Measurements from ENCODE around the gene FANCC.

FANCC gene

DNA sequence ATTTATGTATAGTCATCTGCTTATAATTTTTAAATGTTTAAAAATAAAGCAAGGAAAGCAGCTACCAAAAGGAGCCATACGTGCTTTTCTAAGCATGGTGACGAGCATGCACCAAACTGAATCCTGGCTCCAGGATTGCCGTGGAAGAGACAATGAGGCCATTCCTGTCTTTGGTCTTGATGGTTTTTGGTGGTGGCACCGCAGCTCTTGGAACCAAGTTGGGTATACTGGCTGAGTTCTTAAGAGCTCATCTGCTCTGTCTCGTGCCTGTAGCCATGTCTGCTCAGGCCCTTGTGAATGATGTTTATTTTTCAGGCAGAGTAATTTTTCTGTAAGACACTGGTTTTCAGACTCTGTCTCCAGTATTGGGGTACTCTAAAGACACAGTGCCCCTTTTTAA is 246.1 kb downstream of the FANCC start:
- H3K4me3 ChIP-seq (ENCODE audit: low read depth, low read length), result no peak overlapping the region
- TF ChIP-seq, protein P1, sequence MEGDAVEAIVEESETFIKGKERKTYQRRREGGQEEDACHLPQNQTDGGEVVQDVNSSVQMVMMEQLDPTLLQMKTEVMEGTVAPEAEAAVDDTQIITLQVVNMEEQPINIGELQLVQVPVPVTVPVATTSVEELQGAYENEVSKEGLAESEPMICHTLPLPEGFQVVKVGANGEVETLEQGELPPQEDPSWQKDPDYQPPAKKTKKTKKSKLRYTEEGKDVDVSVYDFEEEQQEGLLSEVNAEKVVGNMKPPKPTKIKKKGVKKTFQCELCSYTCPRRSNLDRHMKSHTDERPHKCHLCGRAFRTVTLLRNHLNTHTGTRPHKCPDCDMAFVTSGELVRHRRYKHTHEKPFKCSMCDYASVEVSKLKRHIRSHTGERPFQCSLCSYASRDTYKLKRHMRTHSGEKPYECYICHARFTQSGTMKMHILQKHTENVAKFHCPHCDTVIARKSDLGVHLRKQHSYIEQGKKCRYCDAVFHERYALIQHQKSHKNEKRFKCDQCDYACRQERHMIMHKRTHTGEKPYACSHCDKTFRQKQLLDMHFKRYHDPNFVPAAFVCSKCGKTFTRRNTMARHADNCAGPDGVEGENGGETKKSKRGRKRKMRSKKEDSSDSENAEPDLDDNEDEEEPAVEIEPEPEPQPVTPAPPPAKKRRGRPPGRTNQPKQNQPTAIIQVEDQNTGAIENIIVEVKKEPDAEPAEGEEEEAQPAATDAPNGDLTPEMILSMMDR (IDR thresholded peaks at IDR 0.05; ENCODE audit: low read depth, low read length), result no peak

DNA sequence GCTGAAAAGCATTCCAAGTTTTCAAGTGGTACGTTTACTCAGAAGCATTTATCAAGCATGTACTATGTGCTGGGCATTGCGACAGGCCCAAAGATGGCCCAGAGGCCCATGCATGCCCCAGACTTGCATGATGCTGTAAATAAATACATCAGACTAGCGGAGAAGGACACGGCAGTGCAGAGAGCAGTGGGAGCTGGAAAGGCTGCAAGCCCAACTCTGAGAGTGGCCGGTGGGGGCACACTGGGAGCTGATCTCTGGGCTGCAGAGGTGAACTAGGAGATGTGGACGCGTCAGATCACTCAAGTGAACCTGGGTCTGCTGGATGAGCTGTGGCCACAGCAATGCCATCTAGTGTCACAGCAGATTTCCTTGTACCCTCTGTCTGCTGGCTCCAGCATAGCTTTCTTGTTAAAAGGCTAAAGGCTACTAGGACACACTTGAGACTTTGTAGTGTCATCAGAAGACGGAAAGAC is 246.9 kb downstream of the FANCC start:
- TF ChIP-seq, protein P1 (IDR thresholded peaks at IDR 0.05; ENCODE audit: low read depth, low read length), result no peak
- no peak overlapping the region for H3K4me3 ChIP-seq (ENCODE audit: low read depth, low read length)

DNA sequence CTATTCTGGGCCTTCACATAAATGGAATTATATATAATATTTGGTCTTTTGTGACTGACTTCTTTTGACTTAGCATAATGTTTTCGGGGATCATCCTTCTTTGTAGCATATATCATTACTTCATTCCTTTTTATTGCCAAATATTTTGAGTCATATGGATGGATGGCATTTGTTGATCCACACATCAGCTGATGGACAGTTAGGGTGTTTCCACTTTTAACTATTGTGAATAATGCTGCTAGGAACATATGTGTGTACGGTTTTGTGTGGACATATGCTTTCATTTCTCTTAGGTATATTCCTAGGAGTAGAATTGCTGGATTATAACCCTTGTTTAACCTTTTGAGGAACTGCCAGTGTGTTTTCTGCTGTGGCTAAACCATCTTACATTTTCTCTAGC is 249.6 kb downstream of the FANCC start:
- TF ChIP-seq, protein P1 (IDR thresholded peaks at IDR 0.05; ENCODE audit: low read depth, low read length), result no peak
- H3K4me3 ChIP-seq (ENCODE audit: low read depth, low read length), result no peak overlapping the region

DNA sequence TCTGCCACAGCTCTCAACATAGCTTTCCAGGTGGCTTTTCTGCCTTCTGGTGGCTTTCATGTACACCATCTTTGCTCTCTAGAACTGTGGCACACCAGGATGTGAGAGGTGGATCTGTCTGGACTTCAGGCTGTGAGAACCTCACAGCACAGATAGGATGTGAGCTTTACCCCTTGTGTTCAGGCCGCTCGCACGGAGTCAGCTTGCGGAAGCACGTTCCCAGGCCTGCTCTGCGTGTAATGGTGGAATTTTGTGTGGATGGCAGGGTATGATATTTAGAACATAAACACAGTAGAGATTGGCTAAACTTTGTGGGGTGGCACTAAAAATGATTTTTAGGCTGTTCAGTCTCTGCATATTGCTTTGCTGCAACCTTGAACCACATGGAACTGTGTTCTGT is 250.5 kb downstream of the FANCC start:
- TF ChIP-seq, protein P1 (IDR thresholded peaks at IDR 0.05; ENCODE audit: low read depth, low read length), result no peak

DNA sequence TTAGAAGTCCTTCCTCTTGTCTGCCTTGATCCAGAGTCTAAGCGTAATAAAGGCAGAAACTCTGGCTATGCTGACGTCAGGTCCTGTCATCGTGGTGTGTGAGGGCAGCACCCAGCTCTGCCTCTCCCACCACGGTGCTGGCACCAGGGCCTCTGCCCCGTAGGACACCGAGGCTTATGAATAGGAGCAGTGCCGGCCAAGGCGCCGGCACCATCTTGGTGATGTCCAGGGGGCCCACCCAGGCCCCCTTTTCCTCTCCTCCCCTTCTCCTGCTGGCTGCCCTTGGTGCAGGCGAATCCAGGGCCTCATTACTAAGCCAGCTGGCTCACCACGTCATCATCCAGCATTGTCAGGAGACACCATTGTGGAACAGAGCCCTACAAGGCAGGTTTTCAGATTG is 252.3 kb downstream of the FANCC start:
- no peak overlapping the region for H3K4me3 ChIP-seq (ENCODE audit: low read depth, low read length)
- TF ChIP-seq, protein P1 (IDR thresholded peaks at IDR 0.05; ENCODE audit: low read depth, low read length), result no peak

More for the DNA sequence above, 250.5 kb downstream of the FANCC start:
- no peak overlapping the region for H3K4me3 ChIP-seq (ENCODE audit: low read depth, low read length)

DNA sequence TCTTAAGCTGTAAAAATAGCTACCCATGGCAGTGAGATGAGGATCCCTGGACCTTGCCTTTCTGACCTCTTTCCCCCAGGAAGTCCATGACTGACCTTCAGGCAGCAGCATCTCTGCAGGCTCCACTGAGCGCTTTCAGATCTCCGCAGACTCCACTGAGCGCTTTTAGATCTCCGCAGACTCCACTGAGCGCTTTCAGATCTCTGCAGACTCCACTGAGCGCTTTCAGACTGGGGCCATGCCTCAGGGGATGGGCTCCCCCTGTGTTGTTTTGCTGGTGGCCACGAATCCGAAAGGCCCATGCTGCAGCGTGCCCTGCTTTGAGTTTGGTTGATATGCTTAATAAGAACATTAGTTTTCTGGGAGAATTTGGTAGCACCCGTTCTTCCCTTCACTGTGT is 254.2 kb downstream of the FANCC start:
- H3K4me3 ChIP-seq (ENCODE audit: low read depth, low read length), result no peak overlapping the region
- TF ChIP-seq, protein P1 (IDR thresholded peaks at IDR 0.05; ENCODE audit: low read depth, low read length), result no peak

DNA sequence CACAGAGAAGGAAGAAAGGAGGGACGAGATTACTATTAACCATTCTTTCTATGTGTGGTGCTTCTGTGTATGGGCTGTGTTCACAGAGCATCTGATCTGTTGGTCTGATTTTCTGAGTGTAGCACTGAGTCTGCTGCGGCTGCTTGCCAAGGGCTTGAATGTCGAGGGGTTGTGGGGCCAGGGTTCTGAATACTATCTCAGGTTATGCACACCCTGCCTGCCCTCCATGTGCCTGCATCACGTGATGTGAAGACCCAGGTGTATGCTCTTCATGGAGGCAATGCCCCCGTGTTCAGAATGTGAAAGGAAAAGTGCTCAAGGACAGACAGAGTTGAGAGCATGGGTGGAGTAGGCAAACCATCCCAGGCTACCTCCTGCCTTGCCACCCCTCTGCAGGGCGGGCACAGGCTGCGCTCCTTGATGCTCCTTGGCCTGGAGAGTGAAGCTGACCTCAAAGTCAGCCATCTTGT is 254.9 kb downstream of the FANCC start:
- no peak overlapping the region for H3K4me3 ChIP-seq (ENCODE audit: low read depth, low read length)
- TF ChIP-seq, protein P1 (IDR thresholded peaks at IDR 0.05; ENCODE audit: low read depth, low read length), result no peak

Measured in WI38 (cell line).